Measurements from ENCODE around the gene STAT5A.
"Not testable (repeated sequence)": the region's sequence is repeated elsewhere in the genome, so short reads cannot be mapped to it uniquely, and the experiment has no call there.

The STAT5A gene

GRCh38 chr17:42309986-42310786, 21.9 kb downstream of the STAT5A start:
- DNase-seq, result peak; percentile 12

DNA sequence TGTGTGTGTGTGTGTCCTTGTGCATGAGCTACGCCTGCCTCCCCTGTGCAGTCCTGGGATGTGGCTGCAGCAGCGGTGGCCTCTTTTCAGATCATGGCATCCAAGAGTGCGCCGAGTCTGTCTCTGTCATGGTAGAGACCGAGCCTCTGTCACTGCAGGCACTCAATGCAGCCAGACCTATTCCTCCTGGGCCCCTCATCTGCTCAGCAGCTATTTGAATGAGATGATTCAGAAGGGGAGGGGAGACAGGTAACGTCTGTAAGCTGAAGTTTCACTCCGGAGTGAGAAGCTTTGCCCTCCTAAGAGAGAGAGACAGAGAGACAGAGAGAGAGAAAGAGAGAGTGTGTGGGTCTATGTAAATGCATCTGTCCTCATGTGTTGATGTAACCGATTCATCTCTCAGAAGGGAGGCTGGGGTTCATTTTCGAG, 22.5 kb downstream of the STAT5A start:
- DNase-seq, result peak; percentile 28

- DNase-seq, result peak; percentile 98
Measured at GRCh38 chr17:42311240-42312034, 23.1 kb downstream of the STAT5A start.

DNA sequence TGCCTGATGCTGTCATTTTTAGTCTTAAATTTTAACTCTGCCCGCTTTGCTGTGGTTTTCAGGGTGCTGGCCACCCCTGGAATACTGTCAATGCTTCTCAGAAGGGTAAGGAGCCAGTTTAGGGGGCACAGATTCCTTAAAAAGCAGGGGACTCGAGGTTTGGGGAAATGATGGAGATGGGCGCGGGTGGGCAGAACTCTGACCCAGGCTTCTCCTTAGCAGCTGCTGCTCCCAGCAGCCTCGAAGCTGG, 23.7 kb downstream of the STAT5A start:
- DNase-seq, result no peak

GRCh38 chr17:42312285-42313130, 24.2 kb downstream of the STAT5A start:
- DNase-seq, result peak; percentile 96

DNA sequence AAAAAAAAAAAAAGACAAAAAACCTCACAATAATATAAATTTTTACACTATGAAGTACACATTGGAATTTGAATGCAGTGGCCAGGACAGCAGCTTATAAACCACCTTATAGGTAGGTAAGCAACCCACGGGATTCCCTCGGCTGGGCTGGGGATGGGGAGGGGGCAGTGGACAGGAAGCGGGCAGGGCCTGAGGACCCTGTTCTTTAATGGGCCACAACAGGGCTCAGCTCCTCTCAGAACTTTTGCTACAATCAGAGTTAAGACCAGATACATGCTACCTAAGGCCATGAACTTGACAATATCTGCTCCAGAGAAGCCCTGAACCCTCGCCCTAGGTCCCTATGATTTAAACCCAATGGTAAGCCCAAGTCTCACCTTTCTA, 25.1 kb downstream of the STAT5A start:
- no peak for DNase-seq

DNA sequence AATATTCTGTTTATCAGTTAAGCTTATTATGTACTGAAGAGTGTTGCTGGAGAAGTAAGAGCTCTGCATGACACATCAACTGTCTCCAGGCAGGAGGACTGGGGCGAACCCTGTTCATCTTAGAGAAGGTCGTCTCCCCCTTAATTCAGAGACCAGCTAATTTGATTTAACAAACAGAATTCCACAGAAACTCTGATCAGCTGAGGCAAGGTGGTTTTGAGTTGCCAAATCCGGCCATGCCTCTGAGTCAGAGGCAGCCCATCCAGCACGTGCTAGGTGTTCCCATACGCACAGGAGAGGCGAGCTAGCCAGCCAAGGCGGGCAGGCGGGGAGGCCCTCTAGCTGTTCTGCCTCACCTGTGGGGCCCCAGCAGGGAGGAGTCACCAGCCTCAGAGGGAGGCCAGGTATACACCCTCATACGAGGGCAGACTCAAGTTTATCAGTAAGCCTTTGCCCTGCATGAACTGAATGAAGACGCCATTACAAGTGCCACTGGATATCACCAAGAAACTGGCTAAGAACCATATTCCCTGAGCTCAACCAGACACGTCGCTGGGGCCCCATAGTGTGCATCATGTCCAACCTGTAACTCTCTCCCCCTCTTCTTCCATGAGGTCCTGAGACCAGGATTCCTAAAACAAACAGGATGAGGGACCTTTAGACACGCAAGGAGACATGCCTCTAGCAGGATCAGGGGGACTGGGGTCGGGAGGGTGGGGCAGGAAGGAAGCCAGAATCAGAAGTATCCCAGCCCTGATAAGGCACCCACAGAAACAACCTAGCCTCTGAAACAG, 25.7 kb downstream of the STAT5A start:
- DNase-seq, result peak; percentile 87

- peak; percentile 55 for DNase-seq
Measured at GRCh38 chr17:42315402-42316156, 27.3 kb downstream of the STAT5A start.

GRCh38 chr17:42316755-42317154, 28.5 kb downstream of the STAT5A start:
- DNase-seq, result no peak

- peak; percentile 62 for DNase-seq
Measured at GRCh38 chr17:42317266-42317845, 29.1 kb downstream of the STAT5A start.

- not testable (repeated sequence) for DNase-seq
Measured at GRCh38 chr17:42317967-42318366, 29.7 kb downstream of the STAT5A start.

DNA sequence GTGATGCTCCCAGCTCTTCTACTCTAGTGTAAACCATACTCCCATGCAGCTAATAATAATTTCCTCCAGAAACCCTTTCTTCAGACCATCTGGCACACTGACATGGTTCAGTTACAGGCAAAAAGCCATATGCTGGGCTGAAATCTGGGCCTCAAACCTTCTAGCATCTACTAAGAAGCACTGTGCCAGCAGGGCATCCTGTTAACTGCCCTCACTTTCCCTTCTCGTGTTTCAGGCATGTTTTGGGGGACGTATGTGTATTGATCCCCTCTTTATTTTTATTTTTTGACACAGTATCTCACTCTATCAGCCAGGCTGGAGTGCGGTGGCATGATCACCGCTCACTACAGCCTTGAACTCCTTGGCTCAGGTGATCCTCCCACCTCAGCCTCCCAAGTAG, 33.3 kb downstream of the STAT5A start:
- no peak for DNase-seq

DNA sequence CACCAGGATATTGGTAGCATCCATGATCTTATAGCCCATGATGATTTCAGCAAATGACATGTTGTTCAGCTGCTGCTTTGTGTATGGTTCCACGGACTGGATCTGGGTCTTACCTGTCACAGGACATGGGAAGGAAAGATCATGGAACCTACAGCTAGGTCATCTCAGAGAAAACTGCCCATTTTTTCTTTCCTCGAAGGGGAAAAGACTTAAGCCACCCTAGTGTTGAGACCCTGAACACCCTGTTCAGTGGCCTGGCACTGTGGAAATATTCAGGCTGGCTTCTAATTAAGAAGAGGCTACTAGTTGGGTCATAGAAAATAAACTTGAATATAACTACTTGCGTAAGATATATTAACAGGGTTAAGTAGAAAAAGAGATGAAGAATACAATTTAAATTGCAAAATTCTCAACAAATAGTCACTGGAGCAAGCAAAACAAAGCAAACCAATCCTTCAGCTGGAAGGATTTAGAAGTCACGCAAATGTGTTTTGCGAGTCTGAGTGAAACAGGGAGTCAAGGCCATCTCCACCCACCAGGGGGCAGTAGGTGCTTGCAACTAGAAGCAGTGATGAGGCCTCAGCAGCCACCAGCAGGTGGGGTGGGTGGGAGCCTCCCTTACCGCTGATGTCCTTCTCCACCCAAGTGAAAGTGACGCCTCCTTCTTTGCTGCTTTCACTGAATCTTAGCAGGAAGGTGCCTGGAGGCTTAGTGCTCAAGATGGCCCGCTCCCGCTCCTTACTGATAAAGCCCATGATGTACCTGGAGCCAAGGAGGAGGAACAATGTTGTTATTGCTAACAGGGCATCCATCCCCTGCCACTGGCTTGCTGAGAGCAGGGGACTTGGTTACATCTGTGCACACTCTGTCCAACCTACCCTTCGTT, 34.3 kb downstream of the STAT5A start:
- DNase-seq, result peak; percentile 98

GRCh38 chr17:42323268-42323773, 35.0 kb downstream of the STAT5A start:
- no peak for DNase-seq

- no peak for DNase-seq
Measured at GRCh38 chr17:42325026-42325425, 36.7 kb downstream of the STAT5A start.

DNA sequence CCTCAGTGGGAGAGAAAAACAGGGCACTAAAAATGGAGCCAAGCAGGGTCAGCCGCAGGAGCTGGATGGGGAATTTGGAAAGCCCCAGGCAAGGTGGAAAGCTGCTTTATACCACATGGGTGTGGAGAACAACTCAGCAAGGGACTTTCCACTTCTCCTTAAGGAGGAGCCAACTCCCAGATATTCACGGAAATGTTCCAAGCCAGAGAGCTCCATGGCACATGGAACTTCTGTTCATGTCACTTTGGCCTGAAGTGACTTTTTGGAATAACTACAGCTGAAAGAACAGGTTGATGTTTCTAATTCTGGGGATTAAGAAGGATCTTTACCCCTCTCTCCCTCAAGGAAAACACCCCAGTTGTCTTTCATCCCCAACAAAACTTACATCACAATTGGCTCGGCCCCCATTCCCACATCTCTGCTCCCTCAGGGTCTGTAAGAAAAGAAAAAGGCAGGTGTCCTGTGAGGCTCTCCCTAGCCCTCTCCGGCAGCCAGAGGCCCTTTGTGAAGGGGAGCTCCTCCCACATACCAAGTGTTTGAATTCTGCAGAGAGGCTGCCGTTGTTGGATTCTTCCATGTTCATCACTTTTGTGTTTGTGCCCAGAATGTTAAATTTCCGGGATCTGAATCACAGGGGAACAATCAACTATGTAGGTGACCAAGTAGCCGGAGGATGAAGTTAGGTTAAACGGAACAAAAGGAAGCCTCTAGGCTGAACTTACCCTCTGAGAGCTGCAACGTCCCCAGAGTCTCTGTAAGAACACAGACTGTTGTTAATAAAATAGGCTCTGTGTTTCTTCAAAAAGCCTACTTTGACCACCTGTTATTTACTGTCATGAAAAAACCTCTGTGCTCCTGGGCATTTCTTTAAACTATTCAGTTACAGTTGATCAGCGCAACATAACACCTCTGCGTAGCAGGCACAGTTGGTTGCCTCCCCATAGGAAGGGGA, 41.0 kb downstream of the STAT5A start:
- no peak for DNase-seq

DNA sequence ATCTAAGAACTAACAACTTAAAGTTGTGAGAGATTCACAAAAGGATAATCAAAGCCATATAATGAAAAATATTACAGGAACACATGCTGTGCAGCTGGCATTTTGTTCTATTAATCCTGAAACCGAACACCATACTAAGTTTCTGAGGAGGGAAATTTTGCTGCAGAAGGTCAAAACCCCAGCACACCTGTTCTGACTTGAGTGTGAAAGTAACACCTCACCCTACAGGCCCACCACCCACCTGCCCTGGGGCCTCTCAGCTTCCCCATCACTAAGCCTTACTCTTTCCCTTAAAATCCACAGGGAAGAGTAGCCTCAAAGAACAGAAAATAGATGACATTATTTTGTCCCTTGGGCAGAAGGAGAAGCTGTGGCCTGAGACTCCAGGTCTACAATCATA, 44.8 kb downstream of the STAT5A start:
- no peak for DNase-seq

DNA sequence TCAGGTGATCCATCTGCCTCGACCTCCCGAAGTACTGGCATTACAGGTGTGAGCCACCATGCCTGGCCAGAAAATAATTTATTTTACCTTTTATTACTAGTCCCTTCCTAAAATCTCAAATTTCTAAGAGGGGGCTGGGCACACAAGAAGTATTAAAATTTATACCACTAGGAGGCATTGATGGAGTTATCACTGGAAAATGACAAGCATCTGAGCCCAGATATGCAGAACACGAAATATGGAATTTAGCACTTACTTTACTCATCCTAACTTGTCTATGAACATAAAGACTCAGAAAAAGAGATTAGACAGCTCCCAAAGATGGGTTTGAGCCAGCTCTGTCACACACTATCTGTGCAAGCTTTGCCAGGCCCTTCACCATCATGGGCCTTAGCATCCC, 46.4 kb downstream of the STAT5A start:
- peak; percentile 47 for DNase-seq

- no peak for DNase-seq
Measured at GRCh38 chr17:42337442-42337841, 49.1 kb downstream of the STAT5A start.
